ENCODE measurements around the gene FAM124B.

Gene FAM124B

DNA sequence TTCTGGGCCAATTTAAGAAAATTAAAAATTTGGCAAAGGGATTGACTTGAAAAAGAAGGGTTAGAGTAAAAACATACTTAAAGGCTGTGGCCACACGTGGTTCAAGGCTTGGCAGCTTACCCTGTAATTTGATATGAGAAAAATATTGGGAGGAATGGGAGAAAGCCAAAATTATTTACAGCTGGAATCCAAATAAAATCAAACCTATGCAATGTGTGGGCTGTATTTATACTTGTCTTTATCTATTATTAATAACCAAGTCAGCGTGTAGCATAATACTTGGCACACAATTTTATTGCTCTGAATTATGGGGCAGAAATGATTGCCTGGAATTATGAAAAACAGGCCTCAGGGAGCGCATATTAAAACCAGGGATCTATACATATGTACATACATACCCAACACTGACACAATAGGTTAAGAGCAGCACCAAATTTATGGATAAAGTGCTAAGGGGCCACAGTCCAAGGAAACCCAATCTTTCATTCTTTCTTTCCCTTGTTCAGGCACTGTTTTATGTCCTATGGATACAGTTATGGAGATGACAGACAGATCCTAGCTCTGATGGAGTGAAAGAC is 35.6 kb downstream of the FAM124B start:
- H3F3A ChIP-seq (ENCODE audit: insufficient read depth, low read length): no peaks in the 10 kb centered on the region
- no peaks in the 10 kb centered on the region; the same call in 1 of the 2 replicates for H3K9me3 ChIP-seq (ENCODE audit: low read length)
- H3K4me3 ChIP-seq (ENCODE audit: low read depth, low read length, poor library complexity, severe bottlenecking): no peak overlapping the region
- H3K27me3 ChIP-seq (ENCODE audit: insufficient read depth, low read length): no peaks in the 10 kb centered on the region
- TF ChIP-seq, protein P1, sequence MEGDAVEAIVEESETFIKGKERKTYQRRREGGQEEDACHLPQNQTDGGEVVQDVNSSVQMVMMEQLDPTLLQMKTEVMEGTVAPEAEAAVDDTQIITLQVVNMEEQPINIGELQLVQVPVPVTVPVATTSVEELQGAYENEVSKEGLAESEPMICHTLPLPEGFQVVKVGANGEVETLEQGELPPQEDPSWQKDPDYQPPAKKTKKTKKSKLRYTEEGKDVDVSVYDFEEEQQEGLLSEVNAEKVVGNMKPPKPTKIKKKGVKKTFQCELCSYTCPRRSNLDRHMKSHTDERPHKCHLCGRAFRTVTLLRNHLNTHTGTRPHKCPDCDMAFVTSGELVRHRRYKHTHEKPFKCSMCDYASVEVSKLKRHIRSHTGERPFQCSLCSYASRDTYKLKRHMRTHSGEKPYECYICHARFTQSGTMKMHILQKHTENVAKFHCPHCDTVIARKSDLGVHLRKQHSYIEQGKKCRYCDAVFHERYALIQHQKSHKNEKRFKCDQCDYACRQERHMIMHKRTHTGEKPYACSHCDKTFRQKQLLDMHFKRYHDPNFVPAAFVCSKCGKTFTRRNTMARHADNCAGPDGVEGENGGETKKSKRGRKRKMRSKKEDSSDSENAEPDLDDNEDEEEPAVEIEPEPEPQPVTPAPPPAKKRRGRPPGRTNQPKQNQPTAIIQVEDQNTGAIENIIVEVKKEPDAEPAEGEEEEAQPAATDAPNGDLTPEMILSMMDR (IDR thresholded peaks at IDR 0.05; ENCODE audit: low read length): no peak
- TF ChIP-seq EZH2 (IDR thresholded peaks at IDR 0.05; ENCODE audit: borderline replicate concordance, low read length): no peak
- H3K4me2 ChIP-seq (ENCODE audit: low read length): no peak overlapping the region
- H3K27ac ChIP-seq (ENCODE audit: low read depth, low read length, poor library complexity, severe bottlenecking): no peak overlapping the region
- no peaks in the 10 kb centered on the region for H3K36me3 ChIP-seq (ENCODE audit: insufficient read depth, low read length)
- H3K9me2 ChIP-seq (ENCODE audit: low read depth, low read length): no peaks in the 10 kb centered on the region
- H3K79me2 ChIP-seq (ENCODE audit: insufficient read depth, low read length): no peaks in the 10 kb centered on the region
- H3K9ac ChIP-seq (ENCODE audit: low read length): no peak overlapping the region
- H2AFZ ChIP-seq (ENCODE audit: low read length): no peak overlapping the region
- H3K4me1 ChIP-seq (ENCODE audit: insufficient read depth, low read length, severe bottlenecking): no peaks in the 10 kb centered on the region
- no peaks in the 10 kb centered on the region for H4K20me1 ChIP-seq (ENCODE audit: insufficient read depth, low read length)

DNA sequence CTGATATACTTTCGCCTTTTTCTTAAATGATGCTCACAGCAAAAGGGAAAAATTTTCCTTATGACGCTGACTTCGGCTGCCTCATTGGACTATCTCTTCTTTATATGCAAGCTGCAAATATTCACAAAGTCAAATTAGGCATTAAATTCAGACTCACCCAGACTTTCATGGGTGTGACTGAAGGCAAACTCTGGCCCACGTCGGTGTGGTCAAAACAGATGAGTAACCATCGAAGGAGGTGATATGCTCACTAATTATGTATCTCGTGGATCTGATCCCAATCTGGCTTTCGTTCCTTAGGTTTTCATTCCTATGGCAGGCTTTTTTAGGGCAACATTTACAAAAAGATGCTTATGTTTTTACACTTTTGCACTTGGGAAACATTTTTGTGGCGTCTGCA is 36.6 kb downstream of the FAM124B start:
- TF ChIP-seq, protein P1 (IDR thresholded peaks at IDR 0.05; ENCODE audit: low read length): no peak
- no peak for TF ChIP-seq EZH2 (IDR thresholded peaks at IDR 0.05; ENCODE audit: borderline replicate concordance, low read length)
- Histone ChIP-seq H3K36me3 (ENCODE audit: insufficient read depth, low read length) (no peaks in the 10 kb centered on the region), H3K27ac (ENCODE audit: low read depth, low read length, poor library complexity, severe bottlenecking) (no peak overlapping the region), H3F3A (ENCODE audit: insufficient read depth, low read length) (no peaks in the 10 kb centered on the region), H3K4me1 (ENCODE audit: insufficient read depth, low read length, severe bottlenecking) (no peaks in the 10 kb centered on the region), H3K4me3 (ENCODE audit: low read depth, low read length, poor library complexity, severe bottlenecking) (no peak overlapping the region), H3K4me2 (ENCODE audit: low read length) (no peak overlapping the region), H3K9me2 (ENCODE audit: low read depth, low read length) (no peaks in the 10 kb centered on the region), H4K20me1 (ENCODE audit: insufficient read depth, low read length) (no peaks in the 10 kb centered on the region), H3K9ac (ENCODE audit: low read length) (no peak overlapping the region), H3K27me3 (ENCODE audit: insufficient read depth, low read length) (no peaks in the 10 kb centered on the region), H3K9me3 (ENCODE audit: low read length) (no peaks in the 10 kb centered on the region; the same call in 1 of the 2 replicates), H3K79me2 (ENCODE audit: insufficient read depth, low read length) (no peaks in the 10 kb centered on the region), H2AFZ (ENCODE audit: low read length) (no peak overlapping the region)

DNA sequence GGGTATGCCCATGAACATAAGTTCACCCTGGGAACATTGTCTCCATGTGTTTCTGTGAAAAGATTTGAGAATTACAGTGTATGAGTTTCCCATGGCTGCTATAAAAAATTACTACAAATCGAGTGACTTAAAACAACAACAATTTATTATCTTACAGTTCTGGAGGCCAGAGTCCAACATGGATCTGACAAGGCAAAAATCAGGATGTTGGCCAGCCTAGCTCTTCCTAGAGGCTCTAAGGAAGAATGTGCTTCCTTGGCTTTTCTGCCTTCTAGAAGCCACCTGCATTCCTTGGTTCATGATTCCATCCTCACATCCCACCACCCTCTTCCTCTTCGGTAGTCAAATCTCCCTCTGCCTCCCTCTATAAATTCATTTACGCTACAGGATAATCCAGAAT is 38.6 kb downstream of the FAM124B start:
- H4K20me1 ChIP-seq (ENCODE audit: insufficient read depth, low read length): no peaks in the 10 kb centered on the region
- H3K27me3 ChIP-seq (ENCODE audit: insufficient read depth, low read length): no peaks in the 10 kb centered on the region
- H3K27ac ChIP-seq (ENCODE audit: low read depth, low read length, poor library complexity, severe bottlenecking): no peak overlapping the region
- no peak overlapping the region for H3K4me2 ChIP-seq (ENCODE audit: low read length)
- H3K4me3 ChIP-seq (ENCODE audit: low read depth, low read length, poor library complexity, severe bottlenecking): no peak overlapping the region
- H3K36me3 ChIP-seq (ENCODE audit: insufficient read depth, low read length): no peaks in the 10 kb centered on the region
- no peaks in the 10 kb centered on the region for H3K79me2 ChIP-seq (ENCODE audit: insufficient read depth, low read length)
- H3K4me1 ChIP-seq (ENCODE audit: insufficient read depth, low read length, severe bottlenecking): no peaks in the 10 kb centered on the region
- H3F3A ChIP-seq (ENCODE audit: insufficient read depth, low read length): no peaks in the 10 kb centered on the region
- no peaks in the 10 kb centered on the region for H3K9me2 ChIP-seq (ENCODE audit: low read depth, low read length)
- no peaks in the 10 kb centered on the region for H3K9me3 ChIP-seq (ENCODE audit: low read length)
- no peak for TF ChIP-seq EZH2 (IDR thresholded peaks at IDR 0.05; ENCODE audit: borderline replicate concordance, low read length)
- TF ChIP-seq, protein P1 (IDR thresholded peaks at IDR 0.05; ENCODE audit: low read length): no peak
- no peak overlapping the region for H2AFZ ChIP-seq (ENCODE audit: low read length)
- no peak overlapping the region for H3K9ac ChIP-seq (ENCODE audit: low read length)

All from OCI-LY1 (cell line).